K562 (cell line): ENCODE results near the gene BEST2. TPM values are rescaled to one million over a fixed set of nuclear protein-coding genes. Genes with fewer than 3 reads are reported as not detected.
A peak's percentile ranks its signal among the peaks of the same experiment; 100 is the strongest.

Experiments used
- ARNT ChIP-seq, 2 experiments: fragments of 450-650 bp; IDR thresholded peaks; 2 replicates each; pipeline ENCODE4 v1.6.1; 2016; ENCODE audit warnings: mild to moderate bottlenecking in 1 of 2
- CEBPZ ChIP-seq: fragments of 150-350 bp; IDR thresholded peaks from 2 replicates; pipeline ENCODE4 v1.6.1; 2014; ENCODE audit warnings: low read depth, mild to moderate bottlenecking, low read length, borderline replicate concordance
- CXXC5 ChIP-seq: fragments of 250-450 bp; sonication (Bioruptor Pico); IDR thresholded peaks from 2 replicates; pipeline ENCODE4 v1.8.0; 2022; ENCODE audit warnings: inconsistent platforms, mild to moderate bottlenecking, moderate library complexity
- E2F1 ChIP-seq: sonication (generic); formaldehyde crosslinking; IDR thresholded peaks from 2 replicates; pipeline ENCODE4 v1.8.1; 2023; ENCODE audit warnings: mild to moderate bottlenecking, missing genetic modification reagents, moderate library complexity
- GATAD2B ChIP-seq: fragments of 450-650 bp; IDR thresholded peaks from 2 replicates; pipeline ENCODE4 v1.6.1; 2017; ENCODE audit warnings: mild to moderate bottlenecking, borderline replicate concordance
- GTF2E2 ChIP-seq: fragments of 200-800 bp; sonication (Bioruptor generic); IDR thresholded peaks from 2 replicates; pipeline ENCODE4 v1.6.1; 2016; ENCODE audit warnings: missing genetic modification characterization, missing compliant biosample characterization
- HDAC1 ChIP-seq, 2 experiments: fragments of 450-650 bp; IDR thresholded peaks; 2 replicates each; pipeline ENCODE4 v1.6.1; 2016 to 2017; ENCODE audit warnings: inconsistent platforms in 1 of 2, mild to moderate bottlenecking in 1 of 2, moderate library complexity in 1 of 2
- HOXB6 ChIP-seq: fragments of 250-450 bp; sonication (Bioruptor Pico); IDR thresholded peaks from 2 replicates; pipeline ENCODE4 v1.5.1; 2022; ENCODE audit warnings: mild to moderate bottlenecking, borderline replicate concordance
- KLF1 ChIP-seq: fragments of 450-650 bp; IDR thresholded peaks from 2 replicates; pipeline ENCODE4 v1.6.1; 2016; ENCODE audit warnings: missing genetic modification characterization, missing compliant biosample characterization
- KLF6 ChIP-seq: fragments of 250-450 bp; sonication (Bioruptor Pico); IDR thresholded peaks from 2 replicates; pipeline ENCODE4 v1.4.0; 2020; ENCODE audit warnings: mild to moderate bottlenecking, moderate library complexity, borderline replicate concordance
- MTA2 ChIP-seq: fragments of 450-650 bp; IDR thresholded peaks from 2 replicates; pipeline ENCODE4 v1.6.1; 2016; ENCODE audit warnings: low read depth
- MTA3 ChIP-seq: fragments of 450-650 bp; formaldehyde crosslinking; IDR thresholded peaks from 2 replicates; pipeline ENCODE4 v1.6.1; 2017; ENCODE audit warnings: mild to moderate bottlenecking, borderline replicate concordance
- NEUROD1 ChIP-seq: fragments of 150-350 bp; IDR thresholded peaks from 2 replicates; pipeline ENCODE4 v1.6.1; 2014; ENCODE audit warnings: borderline replicate concordance, low read length, low read depth; ENCODE audit not compliant: partially characterized antibody
- NKRF ChIP-seq: fragments of 450-650 bp; IDR thresholded peaks from 2 replicates; pipeline ENCODE4 v1.6.1; 2016; ENCODE audit warnings: borderline replicate concordance
- PCBP1 ChIP-seq: fragments of 200-400 bp; formaldehyde crosslinking; IDR thresholded peaks from 2 replicates; pipeline ENCODE4 v1.6.1; 2018; ENCODE audit warnings: mild to moderate bottlenecking, low read depth, low read length; ENCODE audit not compliant: poor library complexity, severe bottlenecking
- POLR2AphosphoS2 ChIP-seq: IDR thresholded peaks from 2 replicates; pipeline ENCODE4 v1.6.1; 2012; ENCODE audit warnings: low read length, improper control_type of control experiment
- RNF2 ChIP-seq: sonication (generic); IDR thresholded peaks from 2 replicates; pipeline ENCODE4 v1.6.1; 2016
- STAG1 ChIP-seq: sonication (generic); formaldehyde crosslinking; IDR thresholded peaks from 2 replicates; pipeline ENCODE4 v1.5.0; 2020; ENCODE audit warnings: missing genetic modification reagents, borderline replicate concordance
- SUPT5H ChIP-seq: fragments of 450-650 bp; IDR thresholded peaks from 2 replicates; pipeline ENCODE4 v1.6.1; 2016
- TAF7 ChIP-seq: fragments of 450-650 bp; IDR thresholded peaks from 2 replicates; pipeline ENCODE4 v1.6.1; 2016; ENCODE audit warnings: missing genetic modification characterization, missing compliant biosample characterization
- ZBTB8A ChIP-seq: fragments of 450-650 bp; IDR thresholded peaks from 2 replicates; pipeline ENCODE4 v1.6.1; 2018; ENCODE audit warnings: mild to moderate bottlenecking, moderate library complexity; ENCODE audit not compliant: partially characterized antibody
- ZC3H4 ChIP-seq: sonication (generic); formaldehyde crosslinking; IDR thresholded peaks from 2 replicates; pipeline ENCODE4 v1.9.0; 2021; ENCODE audit warnings: missing genetic modification reagents, borderline replicate concordance
- ZNF184 ChIP-seq: sonication (generic); formaldehyde crosslinking; IDR thresholded peaks from 2 replicates; pipeline ENCODE4 v1.5.0; 2020; ENCODE audit warnings: missing genetic modification reagents
- polyA plus RNA-seq, 8 experiments: library from polyadenylated mRNA; depleted of rRNA in 4 of 8; stranded (reverse) in 5 of 8; unstranded in 3 of 8; fragments of >200 nt; fragmentation: Nextera tagmentation in 2 of 8; fragmentation: Illumina TruSeq in 1 of 8; extraction: Ambion mirVana in 2 of 8; extraction: Trizol in 1 of 8; gene quantifications; 2 replicates each; pipeline versions ENCODE4 v1.2.1 to v1.2.3, GENCODE V29; 2011 to 2014; ENCODE audit warnings: inconsistent platforms in 1 of 8, missing spikeins in 1 of 8
- total RNA-seq, 7 experiments: library from RNA; depleted of rRNA in 6 of 7; stranded (reverse); fragments of >200 nt in 6 of 7; fragmentation: Illumina TruSeq in 2 of 7; extraction: Trizol in 2 of 7; gene quantifications; 2 replicates each; pipeline versions ENCODE4 v1.2.1 to v1.2.3, GENCODE V29; 2011 to 2021; ENCODE audit warnings: low replicate concordance in 1 of 7

BEST2 gene
- total and polyA plus RNA-seq, 9 of the 15 experiments (the other 6 are each of a cell fraction or from before 2014, with no cell fraction given) = not detected

GRCh38 chr19:12736995-12737834 lies 14.4 kb upstream of the BEST2 start, which contains the start of gene GET3 (continued):
- no peak for TF ChIP-seq PCBP1
- TF ChIP-seq HDAC1 (IDR thresholded peaks at IDR 0.05) = peak; percentile 86 to 95
- peak; percentile 44 to 68; a peak in 2 of 4 replicates for TF ChIP-seq ARNT (IDR thresholded peaks at IDR 0.05)
- no peak for TF ChIP-seq GTF2E2 (tag)
- TF ChIP-seq ZBTB8A = no peak
- TF ChIP-seq HOXB6 (CRISPR knock-in tag) = no peak
- TF ChIP-seq CXXC5 (CRISPR knock-in tag) = peak; percentile 19; the same call in 1 of the 2 replicates
- TF ChIP-seq KLF6 (CRISPR knock-in tag) = no peak
- no peak for TF ChIP-seq GATAD2B
- peak; percentile 87; the same call in 1 of the 2 replicates for TF ChIP-seq CEBPZ
- TF ChIP-seq MTA2 = no peak
- 0 out of 2 replicates have a peak, but pooled peaks have one; percentile 10 for TF ChIP-seq ZC3H4
- no peak for TF ChIP-seq MTA3
- no peak for TF ChIP-seq STAG1 (CRISPR knock-in tag)
- peak; percentile 71 for TF ChIP-seq NEUROD1
- TF ChIP-seq NKRF = peak; percentile 91
- TF ChIP-seq RNF2 = 0 out of 2 replicates have a peak, but pooled peaks have one; percentile 45
- no peak for TF ChIP-seq POLR2AphosphoS2
- peak; percentile 94 for TF ChIP-seq TAF7 (tag)
- TF ChIP-seq ZNF184 (CRISPR knock-in tag) = no peak
- peak; percentile 85 for TF ChIP-seq SUPT5H
- TF ChIP-seq KLF1 = no peak
- 0 out of 2 replicates have a peak, but pooled peaks have one; percentile 64 for TF ChIP-seq E2F1
